ENCODE data around the gene PSEN1. TPM values are rescaled to one million over a fixed set of nuclear protein-coding genes. Genes with fewer than 3 reads are reported as not detected.

The PSEN1 gene
- polyA plus RNA-seq, 1 of the 3 experiments (the other 2 are of a cell fraction), result 9.0 TPM

DNA sequence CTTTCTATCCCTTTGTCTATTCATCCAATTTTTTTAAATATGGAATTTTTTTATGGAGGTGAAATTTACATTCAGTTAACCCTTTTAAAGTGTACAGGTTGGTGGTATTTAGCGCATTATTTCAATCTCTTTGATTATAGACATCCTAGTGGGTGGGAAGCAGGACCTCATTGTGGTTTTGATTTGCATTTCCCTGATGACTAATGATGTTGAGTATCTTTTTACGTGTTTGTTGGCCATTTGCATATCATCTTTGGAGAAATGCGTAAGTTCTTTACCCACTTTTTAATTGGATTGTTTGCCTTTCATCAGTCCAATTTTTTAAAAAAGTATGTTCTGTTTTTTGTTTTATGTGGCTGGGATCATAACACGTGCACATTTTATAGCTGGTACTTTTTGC lies 121.8 kb downstream of the PSEN1 start:
- no peaks in the 10 kb centered on the region for H4K20me1 ChIP-seq (ENCODE audit: insufficient read depth)
- TF ChIP-seq TCF12 (IDR thresholded peaks at IDR 0.05), result no peak
- TF ChIP-seq SIN3A (IDR thresholded peaks at IDR 0.05; ENCODE audit: borderline replicate concordance, low read depth, low read length), result no peak
- TF ChIP-seq YY1 (IDR thresholded peaks at IDR 0.05; ENCODE audit: low read depth), result no peak
- no peak for TF ChIP-seq FOXM1 (IDR thresholded peaks at IDR 0.05; ENCODE audit: low read depth)
- TF ChIP-seq RXRA (IDR thresholded peaks at IDR 0.05; ENCODE audit: borderline replicate concordance, low read depth), result no peak
- no peak for TF ChIP-seq USF1 (IDR thresholded peaks at IDR 0.05; ENCODE audit: borderline replicate concordance, low read depth)
- no peak for TF ChIP-seq JUND (IDR thresholded peaks at IDR 0.05)
- TF ChIP-seq GATA2 (CRISPR knock-in tag; IDR thresholded peaks at IDR 0.05), result no peak
- no peak for TF ChIP-seq IRF3 (IDR thresholded peaks at IDR 0.05; ENCODE audit: low read depth, low read length)
- no peak for TF ChIP-seq MXI1 (IDR thresholded peaks at IDR 0.05; ENCODE audit: low read depth, low read length)
- TF ChIP-seq REST (IDR thresholded peaks at IDR 0.05; ENCODE audit: low read depth, low read length), result no peak
- no peak for TF ChIP-seq RCOR1 (IDR thresholded peaks at IDR 0.05; ENCODE audit: low read length)
- no peak for TF ChIP-seq TEAD4 (IDR thresholded peaks at IDR 0.05; ENCODE audit: borderline replicate concordance, insufficient read depth)
- no peaks in the 10 kb centered on the region for H3K9me2 ChIP-seq
- no peak overlapping the region for H3K9ac ChIP-seq
- H3K4me1 ChIP-seq (ENCODE audit: control insufficient read depth in 1 of 2, insufficient read depth in 2 of 2, low read depth in 1 of 2, low read length in 1 of 2), result peaks cover 0 to 6% of the 10 kb centered on the region in 2 experiments; a peak in 1 of 4 replicates
- POLR2A ChIA-PET, result no interaction called here
- CTCF ChIA-PET, result interaction anchor here (0.6 to 0.8 kb wide), 3 partner anchors 38 to 642 kb away, joined by 3 to 4 read pairs (median 3); no protein-coding TSS in a partner anchor
- no peak overlapping the region for H3K4me3 ChIP-seq (ENCODE audit: low read depth in 2 of 2, low read length in 1 of 2)
- no peak overlapping the region for H3K4me2 ChIP-seq
- H3F3A ChIP-seq (replicated peaks; ENCODE audit: insufficient read depth), result no peaks in the 10 kb centered on the region
- H3K27me3 ChIP-seq (ENCODE audit: insufficient read depth), result no peaks in the 10 kb centered on the region
- H2AFZ ChIP-seq (ENCODE audit: low read depth), result no peak overlapping the region
- DNase-seq, result no peak
- no peaks in the 10 kb centered on the region for H3K9me3 ChIP-seq
- H3K79me2 ChIP-seq (ENCODE audit: insufficient read depth), result no peaks in the 10 kb centered on the region
- WGBS (ENCODE audit: low lambda C conversion rate), result 86% methylated on average over 4 of the region's 4 CpGs
- no peaks in the 10 kb centered on the region for H3K36me3 ChIP-seq (replicated peaks in 1 of 2; ENCODE audit: control insufficient read depth in 1 of 2, insufficient read depth in 2 of 2, low read length in 1 of 2)
- H3K27ac ChIP-seq (ENCODE audit: low read depth in 2 of 2, low read length in 1 of 2), result no peak overlapping the region
